ENCODE measurements around the gene KRTAP5-9. TPM values are rescaled to one million over a fixed set of nuclear protein-coding genes. Genes with fewer than 3 reads are reported as not detected.
"Not testable (repeated sequence)": the region's sequence is repeated elsewhere in the genome, so short reads cannot be mapped to it uniquely, and the experiment has no call there.

The KRTAP5-9 gene
- total RNA-seq, 2 donors from 2014 or later: 0.35 to 0.52 TPM

DNA sequence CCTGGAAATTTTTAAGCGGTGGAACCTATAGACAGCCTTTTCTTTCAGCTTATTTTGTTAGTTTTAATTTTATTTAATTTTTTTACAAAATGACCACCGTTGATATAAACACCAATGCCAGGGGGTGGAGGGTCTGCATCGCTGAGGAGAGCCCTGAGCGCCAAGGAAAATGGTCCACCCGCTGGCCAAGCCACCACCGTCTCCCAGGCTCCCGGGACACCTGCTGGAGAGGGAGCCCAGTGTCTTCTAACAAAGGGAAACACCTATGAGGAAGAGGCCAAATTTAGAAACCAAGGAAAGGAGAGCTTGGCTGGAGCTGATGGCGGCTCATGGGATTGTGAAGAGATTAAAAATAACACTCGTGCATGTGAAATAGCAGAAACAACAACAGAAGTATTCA lies 10.7 kb upstream of the KRTAP5-9 start:
- Histone ChIP-seq H3K9ac (ENCODE audit: low read depth in 2 of 2, low read length in 2 of 2) (no peak overlapping the region), H3K27me3 (no peaks in the 10 kb centered on the region), H3K4me3 (no peak overlapping the region), H3K4me1 (no peaks in the 10 kb centered on the region), H3K9me3 (no peaks in the 10 kb centered on the region), H3K27ac (no peak overlapping the region), H3K36me3 (no peaks in the 10 kb centered on the region)
- no peak for DNase-seq
- intact Hi-C loops (cut with DNase I): no loop called here
- TF ChIP-seq, protein P1, sequence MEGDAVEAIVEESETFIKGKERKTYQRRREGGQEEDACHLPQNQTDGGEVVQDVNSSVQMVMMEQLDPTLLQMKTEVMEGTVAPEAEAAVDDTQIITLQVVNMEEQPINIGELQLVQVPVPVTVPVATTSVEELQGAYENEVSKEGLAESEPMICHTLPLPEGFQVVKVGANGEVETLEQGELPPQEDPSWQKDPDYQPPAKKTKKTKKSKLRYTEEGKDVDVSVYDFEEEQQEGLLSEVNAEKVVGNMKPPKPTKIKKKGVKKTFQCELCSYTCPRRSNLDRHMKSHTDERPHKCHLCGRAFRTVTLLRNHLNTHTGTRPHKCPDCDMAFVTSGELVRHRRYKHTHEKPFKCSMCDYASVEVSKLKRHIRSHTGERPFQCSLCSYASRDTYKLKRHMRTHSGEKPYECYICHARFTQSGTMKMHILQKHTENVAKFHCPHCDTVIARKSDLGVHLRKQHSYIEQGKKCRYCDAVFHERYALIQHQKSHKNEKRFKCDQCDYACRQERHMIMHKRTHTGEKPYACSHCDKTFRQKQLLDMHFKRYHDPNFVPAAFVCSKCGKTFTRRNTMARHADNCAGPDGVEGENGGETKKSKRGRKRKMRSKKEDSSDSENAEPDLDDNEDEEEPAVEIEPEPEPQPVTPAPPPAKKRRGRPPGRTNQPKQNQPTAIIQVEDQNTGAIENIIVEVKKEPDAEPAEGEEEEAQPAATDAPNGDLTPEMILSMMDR (IDR thresholded peaks at IDR 0.05): no peak

DNA sequence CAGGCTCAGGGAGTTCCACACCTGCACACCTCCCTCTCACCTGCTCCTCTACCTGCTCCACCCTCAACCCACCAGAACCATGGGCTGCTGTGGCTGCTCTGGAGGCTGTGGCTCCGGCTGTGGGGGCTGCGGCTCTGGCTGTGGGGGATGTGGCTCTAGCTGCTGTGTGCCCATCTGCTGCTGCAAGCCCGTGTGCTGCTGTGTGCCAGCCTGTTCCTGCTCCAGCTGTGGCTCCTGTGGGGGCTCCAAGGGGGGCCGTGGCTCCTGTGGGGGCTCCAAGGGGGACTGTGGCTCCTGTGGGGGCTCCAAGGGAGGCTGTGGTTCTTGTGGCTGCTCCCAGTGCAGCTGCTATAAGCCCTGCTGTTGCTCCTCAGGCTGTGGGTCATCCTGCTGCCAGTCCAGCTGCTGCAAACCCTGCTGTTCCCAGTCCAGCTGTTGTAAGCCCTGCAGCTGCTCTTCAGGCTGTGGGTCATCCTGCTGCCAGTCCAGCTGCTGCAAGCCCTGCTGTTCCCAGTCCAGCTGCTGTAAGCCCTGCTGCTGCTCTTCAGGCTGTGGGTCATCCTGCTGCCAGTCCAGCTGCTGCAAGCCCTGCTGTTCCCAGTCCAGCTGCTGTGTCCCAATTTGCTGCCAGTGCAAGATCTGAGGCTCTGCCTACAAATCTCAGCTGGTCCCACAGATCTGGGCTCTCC lies 10.1 kb upstream of the KRTAP5-9 start, which contains the start of gene KRTAP5-8:
KRTAP5-8 (plus strand) TSS at position 49 of the 689 bp plus-strand sequence; CDS start at position 80, 31 bp downstream.
- H3K27me3 ChIP-seq; DNase-seq; intact Hi-C loops (cut with DNase I); H3K36me3 ChIP-seq; H3K9me3 ChIP-seq; H3K27ac ChIP-seq; H3K9ac ChIP-seq (ENCODE audit: low read depth in 2 of 2, low read length in 2 of 2); H3K4me3 ChIP-seq; H3K4me1 ChIP-seq: not testable (repeated sequence)

DNA sequence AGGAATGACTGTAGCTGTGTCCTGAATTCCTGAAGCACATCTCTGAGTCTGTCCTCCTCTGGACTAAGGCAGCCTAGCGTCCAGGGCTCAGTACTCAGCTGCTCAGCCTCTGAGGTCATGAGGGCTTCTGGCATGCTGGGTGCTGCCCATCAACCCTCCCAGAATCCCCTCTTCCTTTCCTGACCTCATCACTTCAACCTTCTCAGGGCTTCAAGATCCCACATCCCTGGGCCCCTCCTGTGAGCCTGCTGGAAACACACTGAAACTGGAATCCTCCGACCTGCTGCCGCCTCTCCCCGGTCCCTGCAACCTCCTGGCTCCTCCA lies 9.6 kb upstream of the KRTAP5-9 start:
- H3K36me3 ChIP-seq: no peaks in the 10 kb centered on the region
- no peaks in the 10 kb centered on the region for H3K4me1 ChIP-seq
- H3K27me3 ChIP-seq: no peaks in the 10 kb centered on the region
- H3K9me3 ChIP-seq: no peaks in the 10 kb centered on the region
- no peak overlapping the region for H3K4me3 ChIP-seq
- no peak overlapping the region for H3K9ac ChIP-seq (ENCODE audit: low read depth in 2 of 2, low read length in 2 of 2)
- H3K27ac ChIP-seq: no peak overlapping the region
- intact Hi-C loops (cut with DNase I): no loop called here
- DNase-seq: no peak
- TF ChIP-seq, protein P1 (IDR thresholded peaks at IDR 0.05): no peak

DNA sequence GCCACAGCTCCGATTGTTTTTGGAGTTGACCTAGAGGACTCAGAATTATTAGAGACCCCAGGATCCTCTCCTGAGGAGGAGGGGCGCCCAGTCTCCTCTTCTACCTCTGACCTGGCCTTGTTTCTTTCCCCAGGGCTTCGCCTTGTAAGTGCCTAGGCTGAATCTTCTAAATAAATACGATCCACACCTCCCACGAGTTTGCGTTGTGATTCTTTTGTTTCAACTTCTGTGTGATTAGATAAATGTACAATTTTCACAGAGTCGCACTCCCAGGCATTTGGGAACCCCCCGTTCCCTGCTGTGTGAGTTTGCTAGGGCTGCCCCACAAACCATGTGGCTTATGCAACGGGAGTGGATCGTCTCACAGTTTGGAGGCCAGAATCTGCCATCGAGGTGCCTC lies 9.2 kb upstream of the KRTAP5-9 start:
- Histone ChIP-seq H3K27me3 (no peaks in the 10 kb centered on the region), H3K27ac (no peak overlapping the region), H3K36me3 (no peaks in the 10 kb centered on the region), H3K4me3 (no peak overlapping the region), H3K4me1 (no peaks in the 10 kb centered on the region), H3K9me3 (no peaks in the 10 kb centered on the region), H3K9ac (ENCODE audit: low read depth in 2 of 2, low read length in 2 of 2) (no peak overlapping the region)
- intact Hi-C loops (cut with DNase I): no loop called here
- TF ChIP-seq, protein P1 (IDR thresholded peaks at IDR 0.05): no peak
- DNase-seq: no peak

DNA sequence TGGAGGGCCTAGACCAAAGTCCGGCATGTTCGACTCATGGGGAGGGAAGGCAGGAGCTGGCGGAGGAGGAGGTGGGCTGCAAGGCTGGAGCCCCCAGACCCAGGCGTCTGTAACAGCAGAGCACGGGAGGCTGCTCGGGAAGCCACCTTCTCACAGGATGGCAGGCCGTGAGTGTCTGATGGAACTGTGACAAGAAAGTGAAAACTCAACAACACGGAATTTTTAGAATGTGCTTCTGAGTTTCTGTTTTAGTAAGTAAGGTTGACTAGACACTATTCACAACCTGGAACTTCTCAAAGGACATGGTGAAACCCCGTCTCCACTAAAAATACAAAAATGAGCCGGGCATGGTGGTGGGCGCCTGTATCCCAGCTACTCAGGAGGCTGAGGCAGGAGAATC lies 8.2 kb upstream of the KRTAP5-9 start:
- intact Hi-C loops (cut with DNase I); H3K9ac ChIP-seq (ENCODE audit: low read depth in 2 of 2, low read length in 2 of 2); H3K9me3 ChIP-seq; DNase-seq; H3K4me3 ChIP-seq; H3K36me3 ChIP-seq; H3K27ac ChIP-seq; H3K27me3 ChIP-seq; H3K4me1 ChIP-seq: not testable (repeated sequence)

DNA sequence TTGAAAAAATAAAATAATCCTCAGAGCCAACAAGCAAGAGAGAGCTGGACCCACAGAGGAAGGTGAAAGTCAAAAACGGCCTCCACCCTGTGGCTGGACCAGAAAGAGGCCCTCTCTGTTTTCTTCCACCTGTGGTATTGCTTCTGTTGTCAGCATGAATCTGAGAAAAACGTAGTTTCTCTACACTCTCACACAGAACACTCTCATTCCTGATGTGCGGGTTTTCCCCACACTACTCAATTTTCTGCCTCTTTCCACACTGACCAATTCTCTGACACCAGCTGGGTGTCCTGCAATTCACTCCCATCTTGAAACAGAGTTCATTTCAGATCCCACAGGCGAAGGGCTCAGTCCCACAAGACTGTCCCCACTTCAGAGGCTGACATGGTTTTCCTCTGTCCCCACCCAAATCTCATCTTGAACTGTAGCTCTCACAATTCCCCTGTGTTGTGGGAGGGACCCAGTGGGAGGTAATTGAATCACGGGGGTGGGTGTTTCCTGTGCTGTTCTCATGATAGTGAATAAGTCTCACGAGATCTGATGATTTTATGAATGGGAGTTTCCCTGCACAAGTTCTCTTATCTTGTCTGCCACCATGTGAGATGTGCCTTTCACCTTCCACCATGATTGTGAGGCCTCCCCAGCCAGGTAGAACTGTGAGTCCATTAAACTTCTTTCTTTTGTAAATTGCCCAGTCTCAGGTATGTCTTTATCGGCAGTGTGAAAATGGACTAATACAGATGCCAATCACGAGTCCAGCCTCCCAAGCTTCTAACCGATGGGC lies 7.5 kb upstream of the KRTAP5-9 start:
- DNase-seq; intact Hi-C loops (cut with DNase I); H3K9me3 ChIP-seq; H3K9ac ChIP-seq (ENCODE audit: low read depth in 2 of 2, low read length in 2 of 2); H3K36me3 ChIP-seq; H3K27me3 ChIP-seq; H3K27ac ChIP-seq; H3K4me1 ChIP-seq; H3K4me3 ChIP-seq: not testable (repeated sequence)

DNA sequence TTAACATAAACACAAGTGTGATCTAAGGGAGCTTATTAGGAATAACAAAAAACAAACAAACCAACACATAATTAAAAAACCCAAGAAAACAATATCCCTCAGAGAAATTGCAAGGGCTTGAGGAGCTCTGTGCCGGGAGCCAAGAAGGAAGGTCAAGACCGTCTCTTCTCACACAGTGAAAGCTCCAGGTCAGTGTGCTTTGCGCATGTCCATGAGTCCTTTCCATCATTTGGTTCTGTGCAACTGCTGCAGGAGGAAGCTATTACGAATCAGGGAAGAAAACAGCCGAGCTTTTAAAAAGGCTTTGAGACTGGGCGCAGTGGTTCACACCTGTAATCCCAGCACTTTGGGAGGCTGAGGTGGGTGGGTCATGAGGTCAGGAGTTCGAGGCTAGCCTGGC lies 5.8 kb upstream of the KRTAP5-9 start:
- Histone ChIP-seq H3K9me3 (no peaks in the 10 kb centered on the region), H3K27ac (no peak overlapping the region), H3K27me3 (no peaks in the 10 kb centered on the region), H3K9ac (ENCODE audit: low read depth in 2 of 2, low read length in 2 of 2) (no peak overlapping the region), H3K4me3 (no peak overlapping the region), H3K4me1 (no peaks in the 10 kb centered on the region), H3K36me3 (no peaks in the 10 kb centered on the region)
- no peak for DNase-seq
- intact Hi-C loops (cut with DNase I): no loop called here
- TF ChIP-seq, protein P1 (IDR thresholded peaks at IDR 0.05): no peak
